Activated T-cell treated with anti-CD3 and anti-CD28 coated beads, Interleukin-2, amount 50 U/mL, for 72 hours (primary cell): ENCODE measurements around the gene PRDM12. TPM values are rescaled to one million over a fixed set of nuclear protein-coding genes. Genes with fewer than 3 reads are reported as not detected.

Experiments
- ATAC-seq, 2 donors: fragments of 150-1000 bp; cut with Tn5 transposase; replicated peaks in 1 of 2; 2 replicates each; pipeline ENCODE4 v1.10.0; 2021; ENCODE audit warnings: moderate library complexity in 2 of 2, mild to moderate bottlenecking in 1 of 2
- DNase-seq, 2 donors: peaks; one replicate each; pipeline ENCODE4 v3.0.0; 2021 to 2022; ENCODE audit warnings: mixed read lengths in 1 of 2
- H3K27ac Mint-ChIP-seq: one replicate; pipeline ENCODE4 v1.8.0; 2022; ENCODE audit warnings: mild to moderate bottlenecking, moderate library complexity, mixed read lengths
- H3K27me3 Mint-ChIP-seq: one replicate; pipeline ENCODE4 v1.8.0; 2022; ENCODE audit warnings: low read depth, mixed read lengths
- H3K36me3 Mint-ChIP-seq, 2 donors: one replicate each; pipeline ENCODE4 v1.8.0; 2022; ENCODE audit warnings: mixed read lengths in 2 of 2, mild to moderate bottlenecking in 1 of 2; ENCODE audit not compliant: insufficient read depth in 2 of 2
- H3K4me1 Mint-ChIP-seq: one replicate; pipeline ENCODE4 v1.8.0; 2022; ENCODE audit warnings: low read depth, mixed read lengths
- H3K4me3 Mint-ChIP-seq, 2 donors: one replicate each; pipeline ENCODE4 v1.8.0; 2022; ENCODE audit warnings: mild to moderate bottlenecking in 2 of 2, mixed read lengths in 2 of 2, moderate library complexity in 2 of 2
- H3K9me3 Mint-ChIP-seq, 2 donors: one replicate each; pipeline ENCODE4 v1.8.0; 2022; ENCODE audit warnings: mixed read lengths in 2 of 2
- total RNA-seq, 2 donors: library from RNA; stranded (reverse); gene quantifications; one replicate each; pipeline ENCODE4 v1.2.3, GENCODE V29; 2022

Gene PRDM12
- not detected for total RNA-seq

DNA sequence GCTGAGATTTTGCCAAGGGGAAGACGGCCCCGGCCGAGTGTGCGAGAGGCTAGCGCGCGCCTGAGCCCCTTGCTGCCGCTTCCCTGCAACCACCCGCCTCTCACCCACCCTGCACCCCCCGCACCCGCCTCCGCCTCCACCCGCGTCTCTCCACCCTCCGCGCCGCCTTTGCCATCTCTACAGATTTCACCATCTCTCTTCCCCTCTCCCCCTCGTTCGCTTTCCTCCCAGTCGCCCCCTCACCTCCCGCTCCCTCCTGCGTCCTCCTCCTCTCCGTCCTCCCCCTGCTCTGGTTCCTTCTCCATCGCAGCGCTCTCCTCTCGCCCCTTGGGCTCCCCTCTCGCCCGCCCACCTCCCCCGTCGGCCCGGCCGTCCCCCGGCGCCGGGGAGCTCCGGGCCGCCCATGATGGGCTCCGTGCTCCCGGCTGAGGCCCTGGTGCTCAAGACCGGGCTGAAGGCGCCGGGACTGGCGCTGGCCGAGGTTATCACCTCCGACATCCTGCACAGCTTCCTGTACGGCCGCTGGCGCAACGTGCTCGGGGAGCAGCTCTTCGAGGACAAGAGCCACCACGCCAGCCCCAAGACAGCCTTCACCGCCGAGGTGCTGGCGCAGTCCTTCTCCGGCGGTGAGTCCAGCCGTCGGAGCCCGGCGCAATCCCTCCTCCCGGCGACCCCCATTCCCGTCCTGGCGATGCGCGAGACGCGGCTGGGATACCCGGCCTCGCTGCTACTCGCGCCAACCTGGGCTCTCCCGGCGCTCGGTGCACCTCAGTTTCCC, at the start of gene PRDM12:
PRDM12 (plus strand) TSS at position 344 of the 778 bp plus-strand sequence; CDS start at position 404, 60 bp downstream.
- peaks cover 56% of the 10 kb centered on the region for H3K27me3 Mint-ChIP-seq
- peak; percentile 33 to 38 for ATAC-seq
- H3K9me3 Mint-ChIP-seq = no peaks in the 10 kb centered on the region
- DNase-seq = no peak
- peak within 1 kb of the TSS; percentile 46 to 71 for H3K4me3 Mint-ChIP-seq
- H3K4me1 Mint-ChIP-seq = peaks cover 27% of the 10 kb centered on the region
- H3K36me3 Mint-ChIP-seq = peaks cover 0 to 3% of the 10 kb centered on the region in 2 donors
- peak within 1 kb of the TSS; percentile 82 for H3K27ac Mint-ChIP-seq

DNA sequence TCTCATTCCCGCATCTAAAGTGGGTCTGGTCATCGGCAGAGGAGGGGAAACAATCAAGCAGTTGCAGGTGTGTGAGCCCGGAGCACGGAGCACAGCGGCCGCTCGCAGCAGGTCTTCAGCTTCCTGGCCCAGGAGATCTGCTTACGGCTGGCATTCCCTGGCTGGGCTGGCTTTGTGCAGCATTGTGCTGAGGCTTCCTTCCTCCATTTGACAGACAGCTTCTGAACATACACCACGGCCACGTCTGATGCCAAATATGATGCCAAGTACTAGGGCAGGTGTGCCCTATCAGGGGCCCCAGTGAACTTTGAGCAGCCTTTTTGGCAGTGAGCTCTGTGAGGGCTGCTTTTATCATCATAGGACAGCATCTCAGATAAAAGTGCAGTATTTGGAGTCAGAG, 47.9 kb upstream of the PRDM12 start:
- no peaks in the 10 kb centered on the region for H3K27me3 Mint-ChIP-seq
- no peak overlapping the region for H3K27ac Mint-ChIP-seq
- no peaks in the 10 kb centered on the region for H3K4me1 Mint-ChIP-seq
- no peak overlapping the region for H3K4me3 Mint-ChIP-seq
- no peaks in the 10 kb centered on the region for H3K9me3 Mint-ChIP-seq
- no peak for DNase-seq
- H3K36me3 Mint-ChIP-seq = peaks cover 3 to 9% of the 10 kb centered on the region in 2 donors
- ATAC-seq = no peak

DNA sequence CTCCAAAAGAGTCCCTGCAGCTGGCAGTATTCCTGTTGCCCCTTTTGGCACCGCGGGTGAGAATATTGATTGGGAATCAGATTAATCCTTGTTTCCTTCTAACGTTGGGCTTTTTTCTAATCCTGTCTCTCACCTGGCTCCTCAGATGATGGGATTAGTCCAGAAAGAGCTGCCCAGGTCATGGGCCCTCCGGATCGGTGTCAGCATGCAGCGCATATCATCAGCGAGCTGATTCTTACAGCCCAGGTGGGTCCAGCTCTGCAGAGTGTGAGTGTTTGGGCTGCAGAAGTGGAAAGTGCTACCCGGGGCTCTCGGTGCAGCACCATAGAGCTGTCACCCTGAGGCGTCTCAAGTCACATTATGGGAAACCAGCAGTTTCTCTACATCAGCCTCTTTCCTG, 40.9 kb upstream of the PRDM12 start:
- Mint-ChIP-seq H3K27me3 (no peaks in the 10 kb centered on the region), H3K9me3 (no peaks in the 10 kb centered on the region), H3K4me1 (no peaks in the 10 kb centered on the region), H3K27ac (no peak overlapping the region), H3K36me3 (peaks cover 2 to 16% of the 10 kb centered on the region in 2 donors), H3K4me3 (no peak overlapping the region)
- ATAC-seq = no peak
- no peak for DNase-seq

DNA sequence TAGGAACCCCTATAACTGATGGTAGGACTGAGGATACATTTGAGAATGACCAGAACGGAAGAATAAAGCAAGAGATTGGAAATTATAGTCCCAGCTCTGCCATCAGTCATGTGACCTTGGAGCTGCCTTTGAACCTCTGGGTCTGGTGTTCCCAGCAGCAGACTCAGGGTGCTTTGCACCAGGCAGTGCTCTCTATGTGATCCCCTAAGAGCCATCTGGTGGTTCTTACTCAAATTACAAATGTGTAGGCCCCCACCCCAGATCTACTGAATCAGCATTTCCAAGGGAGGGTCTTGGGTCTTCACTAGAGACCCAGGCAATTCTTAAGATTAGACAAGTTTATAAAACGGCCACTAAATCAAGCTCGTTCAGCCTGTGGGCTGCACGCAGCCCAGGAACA, 40.2 kb upstream of the PRDM12 start:
- H3K4me3 Mint-ChIP-seq = no peak overlapping the region
- no peak for ATAC-seq
- no peaks in the 10 kb centered on the region for H3K9me3 Mint-ChIP-seq
- H3K4me1 Mint-ChIP-seq = no peaks in the 10 kb centered on the region
- no peak overlapping the region for H3K27ac Mint-ChIP-seq
- no peak for DNase-seq
- peaks cover 2 to 16% of the 10 kb centered on the region in 2 donors for H3K36me3 Mint-ChIP-seq
- H3K27me3 Mint-ChIP-seq = no peaks in the 10 kb centered on the region

DNA sequence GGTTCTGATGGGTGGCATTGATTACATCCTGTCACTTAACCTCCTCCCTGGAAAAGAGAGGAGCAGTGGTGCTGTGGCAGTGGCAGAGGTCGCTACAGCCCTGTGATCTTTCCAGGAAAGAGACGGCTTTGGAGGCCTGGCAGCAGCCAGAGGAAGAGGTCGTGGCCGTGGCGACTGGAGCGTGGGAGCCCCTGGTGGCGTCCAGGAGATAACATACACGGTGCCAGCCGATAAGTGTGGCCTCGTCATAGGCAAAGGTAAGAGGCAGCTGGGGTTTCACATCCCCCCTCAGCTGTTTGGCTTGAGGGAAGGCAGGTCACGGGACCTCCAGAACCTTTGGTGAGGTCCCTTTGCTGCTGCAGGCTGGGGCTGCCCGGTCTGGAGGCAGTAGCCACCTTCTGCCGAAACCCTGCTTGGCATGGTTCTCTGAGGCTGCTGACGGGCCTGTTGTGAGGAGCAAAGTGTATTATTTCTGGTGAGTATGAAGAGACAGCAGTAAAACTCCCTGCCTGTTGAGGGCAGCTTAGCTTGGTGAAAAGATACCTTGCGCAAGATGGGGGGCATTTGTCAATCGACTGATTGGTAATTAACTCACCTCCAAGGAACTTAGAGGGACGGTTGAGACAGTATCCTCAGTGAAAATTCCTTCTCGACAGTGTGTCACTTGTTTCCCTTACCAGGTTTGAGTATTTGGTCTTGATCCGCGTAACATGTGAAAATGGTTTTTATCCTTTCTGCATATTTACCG, 38.0 kb upstream of the PRDM12 start:
- H3K36me3 Mint-ChIP-seq = peaks cover 2 to 9% of the 10 kb centered on the region in 2 donors
- DNase-seq (no peak), ATAC-seq (no peak)
- no peak overlapping the region for H3K4me3 Mint-ChIP-seq
- no peaks in the 10 kb centered on the region for H3K4me1 Mint-ChIP-seq
- no peaks in the 10 kb centered on the region for H3K9me3 Mint-ChIP-seq
- no peak overlapping the region for H3K27ac Mint-ChIP-seq
- no peaks in the 10 kb centered on the region for H3K27me3 Mint-ChIP-seq

DNA sequence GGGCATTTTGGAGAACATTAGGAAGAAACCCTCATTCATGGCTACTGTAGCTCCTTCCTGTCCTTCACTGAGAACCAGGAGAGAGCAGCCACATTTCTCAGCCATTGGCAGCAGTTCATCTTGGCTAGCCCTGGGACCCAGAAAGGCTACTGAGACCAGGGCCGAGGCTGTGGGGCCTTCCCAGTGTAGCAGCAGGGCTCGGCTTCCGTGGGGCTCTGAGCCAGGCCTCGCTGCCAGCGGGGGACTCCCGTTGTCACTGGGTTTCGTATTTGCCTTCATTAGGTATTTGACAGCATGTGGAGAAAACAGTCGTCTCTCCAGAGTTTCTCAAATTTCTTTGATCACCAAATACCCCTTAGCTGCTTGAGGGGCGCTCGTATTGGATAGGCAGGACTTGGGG, 37.3 kb upstream of the PRDM12 start:
- Mint-ChIP-seq H3K9me3 (no peaks in the 10 kb centered on the region), H3K36me3 (peaks cover 2 to 12% of the 10 kb centered on the region in 2 donors), H3K27me3 (no peaks in the 10 kb centered on the region), H3K4me3 (no peak overlapping the region), H3K27ac (no peak overlapping the region), H3K4me1 (no peaks in the 10 kb centered on the region)
- no peak for ATAC-seq
- DNase-seq = no peak

DNA sequence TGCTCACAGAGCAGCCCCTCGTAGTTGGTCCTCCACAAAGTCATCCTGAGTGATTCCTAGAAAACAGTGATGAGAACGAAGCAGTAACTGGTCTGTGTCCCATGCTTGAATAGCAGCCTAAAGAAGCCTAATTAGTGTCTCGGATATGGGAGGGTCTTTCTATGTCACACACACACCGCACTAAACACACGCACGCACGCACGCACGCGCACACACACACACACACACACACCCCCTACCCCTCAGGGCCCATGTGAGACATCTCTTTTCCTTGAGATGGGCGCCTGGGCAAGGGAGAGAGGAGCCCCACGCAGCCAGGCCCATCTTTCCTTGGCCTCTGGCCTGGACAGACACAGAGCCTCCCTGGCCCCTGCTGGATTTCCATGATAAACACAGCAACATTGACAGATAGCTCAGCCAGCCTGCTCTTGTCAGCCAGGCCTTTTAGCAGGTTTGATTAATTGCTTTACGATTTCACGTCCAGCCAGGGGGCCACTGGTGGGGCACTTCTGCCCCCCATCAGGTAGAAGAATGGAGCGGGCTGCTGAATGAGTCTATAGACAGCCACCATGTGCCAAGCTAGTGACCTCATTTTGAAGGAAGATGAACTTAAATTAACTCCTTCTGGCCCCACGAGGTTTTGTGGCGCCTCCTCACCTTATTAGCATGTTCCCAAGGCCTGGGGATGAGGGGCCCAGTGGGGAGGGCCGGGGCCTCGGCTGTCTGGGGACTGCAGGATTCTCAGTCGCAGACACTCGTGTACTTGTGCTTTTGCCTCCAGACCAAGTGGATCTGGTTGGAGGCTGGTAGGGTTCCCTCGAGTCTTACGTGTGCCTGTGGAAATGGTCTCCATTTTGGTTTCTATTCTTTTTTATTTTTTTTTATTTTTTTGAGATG, 36.2 kb upstream of the PRDM12 start:
- ATAC-seq (no peak), DNase-seq (no peak)
- peaks cover 2 to 12% of the 10 kb centered on the region in 2 donors for H3K36me3 Mint-ChIP-seq
- H3K4me1 Mint-ChIP-seq = no peaks in the 10 kb centered on the region
- H3K9me3 Mint-ChIP-seq = no peaks in the 10 kb centered on the region
- H3K4me3 Mint-ChIP-seq = no peak overlapping the region
- H3K27me3 Mint-ChIP-seq = no peaks in the 10 kb centered on the region
- no peak overlapping the region for H3K27ac Mint-ChIP-seq

DNA sequence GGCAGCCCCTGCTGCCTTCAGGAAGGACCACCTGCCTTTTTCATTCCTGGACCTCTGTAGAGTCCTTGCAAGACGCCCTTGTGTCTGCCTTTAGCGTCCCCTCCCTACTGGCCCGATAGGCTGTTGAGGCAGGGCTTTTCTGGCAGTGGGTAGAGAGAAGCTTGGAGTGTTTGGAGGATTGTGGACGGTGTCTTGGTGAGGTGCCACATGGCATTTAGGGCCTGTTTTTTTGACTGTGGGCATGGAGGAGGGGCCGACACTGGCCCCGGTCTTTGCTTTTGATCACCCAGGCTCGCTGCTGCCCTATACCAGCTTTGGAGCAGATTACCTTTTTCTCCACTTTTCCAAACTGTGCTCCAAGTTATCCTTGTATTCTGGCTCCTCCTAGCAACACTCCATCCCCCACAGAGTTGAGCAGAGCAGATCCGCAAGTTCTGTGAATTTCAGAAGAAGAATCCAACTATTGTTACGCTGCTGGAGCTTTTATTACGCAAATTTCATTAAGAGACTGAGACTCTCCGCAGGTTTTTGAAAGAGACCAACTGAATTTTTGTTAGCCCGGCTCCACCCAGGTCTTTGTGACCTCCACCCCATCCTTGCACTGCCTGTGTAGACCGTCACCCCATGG, 34.8 kb upstream of the PRDM12 start:
- Mint-ChIP-seq H3K4me1 (no peaks in the 10 kb centered on the region), H3K36me3 (peaks cover 0 to 8% of the 10 kb centered on the region in 2 donors), H3K9me3 (no peaks in the 10 kb centered on the region), H3K27ac (no peak overlapping the region), H3K4me3 (no peak overlapping the region), H3K27me3 (no peaks in the 10 kb centered on the region)
- ATAC-seq (no peak), DNase-seq (no peak)

DNA sequence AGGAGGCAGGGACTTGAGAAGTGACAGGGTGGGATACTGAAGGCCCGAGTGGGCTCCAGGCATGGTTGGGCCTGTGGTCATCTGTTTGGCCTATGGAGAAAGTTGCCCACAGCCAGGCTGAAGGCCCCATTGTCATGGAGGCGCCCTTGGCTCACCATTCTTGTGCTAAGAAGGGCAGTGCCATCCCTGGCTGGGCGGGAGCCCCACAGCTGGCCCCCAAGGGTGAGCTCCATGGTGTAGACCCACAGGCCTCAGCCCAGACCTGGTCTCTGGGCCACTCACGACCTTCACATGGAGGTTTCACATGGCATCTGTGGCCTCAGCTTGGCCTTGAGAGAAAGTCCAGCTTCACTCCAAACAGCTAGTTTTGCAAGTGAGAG, 34.3 kb upstream of the PRDM12 start:
- Mint-ChIP-seq H3K36me3 (peaks cover 0 to 8% of the 10 kb centered on the region in 2 donors), H3K9me3 (no peaks in the 10 kb centered on the region), H3K4me1 (no peaks in the 10 kb centered on the region), H3K27me3 (no peaks in the 10 kb centered on the region), H3K27ac (no peak overlapping the region), H3K4me3 (no peak overlapping the region)
- no peak for DNase-seq
- no peak for ATAC-seq

DNA sequence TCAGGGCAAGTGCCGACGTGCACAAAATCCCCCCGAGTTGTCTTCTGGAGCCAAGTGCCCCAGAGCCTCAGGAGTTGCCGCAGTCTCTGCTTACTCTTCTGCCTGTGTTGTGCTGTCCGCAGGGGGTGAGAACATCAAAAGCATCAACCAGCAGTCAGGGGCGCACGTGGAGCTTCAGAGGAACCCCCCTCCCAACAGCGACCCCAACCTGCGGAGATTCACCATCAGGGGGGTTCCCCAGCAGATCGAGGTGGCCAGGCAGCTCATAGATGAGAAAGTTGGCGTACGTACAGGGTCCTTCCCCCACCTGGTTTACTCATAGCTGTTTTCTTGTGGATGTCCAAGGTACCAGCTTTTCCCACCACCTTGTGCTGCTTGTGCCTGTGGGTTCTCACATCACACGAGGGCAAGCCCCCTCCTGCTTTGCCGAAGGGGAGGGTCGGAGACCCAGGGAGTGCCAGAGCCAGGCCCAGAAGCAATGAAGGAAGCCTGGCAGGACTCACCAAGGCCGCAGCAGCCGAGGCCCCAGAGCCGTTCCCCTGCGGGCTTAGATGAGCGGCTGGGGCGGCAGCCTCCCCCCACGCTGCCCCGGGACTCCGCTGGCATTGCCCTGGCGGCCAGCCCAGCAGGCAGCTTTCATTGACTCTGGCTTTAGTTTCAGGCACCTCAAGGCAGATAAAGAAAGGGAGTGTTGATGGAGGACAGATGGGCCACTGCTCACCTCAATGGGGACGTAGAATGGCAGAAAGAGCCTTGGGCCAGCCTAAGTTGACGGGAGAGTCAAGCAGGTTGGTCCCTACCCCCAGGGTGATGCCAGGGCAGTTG, 33.7 kb upstream of the PRDM12 start:
- no peak overlapping the region for H3K27ac Mint-ChIP-seq
- H3K4me1 Mint-ChIP-seq = no peaks in the 10 kb centered on the region
- no peak for ATAC-seq

DNA sequence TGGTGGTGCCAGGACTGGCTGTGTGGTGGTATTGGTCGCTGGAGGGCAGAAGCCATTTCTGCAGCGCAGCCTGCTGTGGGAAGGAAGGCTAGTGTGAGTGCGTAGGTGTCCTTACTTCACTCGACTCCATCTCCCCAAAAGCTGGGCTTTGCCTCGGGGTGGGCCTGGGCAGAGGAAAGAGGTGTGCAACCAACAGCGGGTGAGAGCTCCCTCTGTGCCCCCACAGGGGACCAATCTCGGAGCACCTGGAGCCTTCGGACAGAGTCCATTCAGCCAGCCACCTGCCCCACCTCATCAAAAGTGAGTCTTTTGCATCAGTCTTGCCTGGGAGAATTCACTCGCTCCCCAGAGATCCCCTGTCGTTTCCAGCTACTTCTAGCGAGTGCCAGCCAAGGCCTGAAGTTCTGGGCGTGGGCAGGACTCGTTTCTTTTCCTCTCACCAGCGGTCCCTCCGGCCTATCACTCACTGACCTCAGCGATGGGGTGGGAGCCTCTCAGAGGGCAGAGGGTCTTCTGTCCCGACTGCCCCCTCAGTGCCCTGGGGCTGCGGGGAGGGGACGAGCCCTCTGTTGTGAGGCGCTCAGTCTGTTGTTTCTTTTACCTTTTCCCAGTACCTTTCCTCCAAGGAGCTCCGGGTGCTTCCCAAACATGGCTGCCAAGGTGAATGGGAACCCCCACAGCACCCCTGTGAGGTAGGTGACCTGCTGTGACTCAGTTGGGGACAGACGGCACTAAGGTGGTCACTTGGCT, 32.9 kb upstream of the PRDM12 start:
- Mint-ChIP-seq H3K4me1 (no peaks in the 10 kb centered on the region), H3K27me3 (no peaks in the 10 kb centered on the region), H3K9me3 (no peaks in the 10 kb centered on the region), H3K36me3 (peaks cover 0 to 6% of the 10 kb centered on the region in 2 donors), H3K27ac (no peak overlapping the region), H3K4me3 (no peak overlapping the region)
- ATAC-seq = no peak
- no peak for DNase-seq

More for the DNA sequence above, 33.7 kb upstream of the PRDM12 start:
- Mint-ChIP-seq H3K9me3 (no peaks in the 10 kb centered on the region), H3K27me3 (no peaks in the 10 kb centered on the region), H3K4me3 (no peak overlapping the region), H3K36me3 (peaks cover 0 to 8% of the 10 kb centered on the region in 2 donors)
- DNase-seq = no peak
